Esophagus (tissue), 2 donors: ENCODE data around the gene HMX1. TPM values are rescaled to one million over a fixed set of nuclear protein-coding genes. Genes with fewer than 3 reads are reported as not detected.

Experiments
- H3K27ac ChIP-seq, 2 donors: one replicate each; pipeline ENCODE4 v1.5.1; 2013; ENCODE audit warnings: low read depth in 2 of 2, mild to moderate bottlenecking in 2 of 2, inconsistent platforms in 1 of 2, low read length in 1 of 2, moderate library complexity in 1 of 2
- H3K27me3 ChIP-seq, 2 donors: one replicate each; pipeline ENCODE4 v1.6.1; 2013; ENCODE audit warnings: low read length in 2 of 2, control low read depth in 1 of 2, mild to moderate bottlenecking in 1 of 2; ENCODE audit not compliant: insufficient read depth in 2 of 2, control insufficient read depth in 1 of 2
- H3K36me3 ChIP-seq, 2 donors: one replicate each; pipeline ENCODE4 v1.6.1; 2013; ENCODE audit warnings: low read length in 1 of 2; ENCODE audit not compliant: control insufficient read depth in 2 of 2, insufficient read depth in 2 of 2
- H3K4me1 ChIP-seq, 2 donors: one replicate each; pipeline ENCODE4 v1.6.1; 2013; ENCODE audit warnings: low read length in 1 of 2; ENCODE audit not compliant: control insufficient read depth in 2 of 2, insufficient read depth in 2 of 2
- H3K4me3 ChIP-seq, 2 donors: one replicate each; pipeline ENCODE4 v1.5.1; 2013; ENCODE audit warnings: low read length in 2 of 2, mild to moderate bottlenecking in 2 of 2, low read depth in 1 of 2, moderate library complexity in 1 of 2
- H3K9me3 ChIP-seq, 2 donors: one replicate each; pipeline ENCODE4 v1.6.1; 2013; ENCODE audit warnings: mild to moderate bottlenecking in 2 of 2, low read depth in 1 of 2, low read length in 1 of 2, moderate library complexity in 1 of 2; ENCODE audit not compliant: control insufficient read depth in 2 of 2, insufficient read depth in 1 of 2
- WGBS, 2 donors: extraction: QIAGEN DNeasy Blood & Tissue Kit; methylation state at CpG; one replicate each; pipeline ENCODE4 v1.1.7; 2013; 5-methylcytosine and 5-hydroxymethylcytosine counted together
- polyA plus RNA-seq, 2 donors: library from polyadenylated mRNA; stranded (reverse); fragments of 200-250 nt; gene quantifications; one replicate each; pipeline ENCODE4 v1.2.3, GENCODE V29; 2013
- donor health status: healthy with polysubstance abuse.
- donor health status: Bipolar disorder and iron deficiency.

Gene HMX1
- polyA plus RNA-seq, 2 donors = not detected

DNA sequence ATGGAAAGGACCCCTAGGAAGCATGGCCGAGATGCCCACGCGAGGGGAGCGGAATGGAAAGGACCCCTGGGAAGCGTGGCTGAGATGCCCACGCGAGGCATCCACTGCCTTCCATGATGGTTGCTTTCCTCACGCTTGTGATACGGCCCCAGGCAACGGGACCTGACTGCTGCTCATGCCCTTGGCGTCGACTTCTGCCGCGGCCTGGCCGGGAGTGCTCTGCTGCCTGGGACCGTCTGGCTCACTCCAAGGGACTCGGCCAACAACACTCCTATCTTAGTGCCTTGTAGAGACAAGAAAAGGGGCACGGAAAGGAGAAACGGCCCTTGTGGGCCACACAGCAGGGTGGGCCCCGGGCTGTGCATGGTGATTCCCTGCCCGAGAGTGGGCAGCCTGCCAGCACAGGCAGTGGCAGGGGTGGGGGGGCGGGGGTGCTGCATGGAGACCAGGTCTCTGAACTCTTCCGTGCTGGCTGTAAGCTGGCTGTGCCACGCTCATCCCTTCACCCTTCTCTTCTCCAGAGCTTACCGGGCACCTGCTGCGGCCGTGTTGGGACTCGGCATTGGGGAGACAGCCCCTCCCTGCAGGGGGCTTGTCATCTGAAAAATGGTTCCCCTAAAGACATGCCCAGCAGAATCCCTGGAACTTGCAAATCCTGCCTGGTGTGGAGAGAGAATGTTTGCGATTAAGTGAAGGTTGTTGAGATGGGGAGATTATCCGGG is 38.6 kb upstream of the HMX1 start:
- Histone ChIP-seq H3K27ac (no peak overlapping the region), H3K27me3 (peaks cover 0 to 5% of the 10 kb centered on the region in 2 donors), H3K36me3 (no peaks in the 10 kb centered on the region), H3K4me3 (no peak overlapping the region), H3K4me1 (no peaks in the 10 kb centered on the region), H3K9me3 (no peaks in the 10 kb centered on the region)
- 72 to 73% methylated on average over 30 of the region's 30 CpGs for WGBS, 2 donors

DNA sequence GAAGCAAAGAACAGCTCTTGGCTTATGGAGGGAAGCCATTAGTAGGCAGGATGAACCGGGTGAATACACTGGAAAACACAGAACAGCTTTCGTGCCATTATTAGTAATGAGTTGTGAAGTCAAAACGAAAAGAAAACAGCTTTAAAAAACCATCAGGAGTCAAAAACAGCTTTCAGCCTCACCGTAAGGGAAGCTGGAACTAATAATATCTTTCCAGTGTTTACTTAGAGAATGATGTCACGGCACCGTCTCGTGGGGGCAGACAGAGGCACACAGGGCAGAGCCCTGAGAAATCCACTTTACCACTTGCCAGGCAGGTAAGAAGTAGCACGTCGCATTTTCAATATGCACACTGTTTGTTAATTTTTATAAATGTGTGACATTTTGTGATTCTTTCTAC is 37.9 kb upstream of the HMX1 start:
- H3K4me1 ChIP-seq = no peaks in the 10 kb centered on the region
- WGBS, 2 donors = 23 to 24% methylated on average over 9 of the region's 9 CpGs
- H3K9me3 ChIP-seq = no peaks in the 10 kb centered on the region
- H3K27me3 ChIP-seq = peaks cover 0 to 5% of the 10 kb centered on the region in 2 donors
- no peak overlapping the region for H3K4me3 ChIP-seq
- H3K27ac ChIP-seq = no peak overlapping the region
- no peaks in the 10 kb centered on the region for H3K36me3 ChIP-seq

DNA sequence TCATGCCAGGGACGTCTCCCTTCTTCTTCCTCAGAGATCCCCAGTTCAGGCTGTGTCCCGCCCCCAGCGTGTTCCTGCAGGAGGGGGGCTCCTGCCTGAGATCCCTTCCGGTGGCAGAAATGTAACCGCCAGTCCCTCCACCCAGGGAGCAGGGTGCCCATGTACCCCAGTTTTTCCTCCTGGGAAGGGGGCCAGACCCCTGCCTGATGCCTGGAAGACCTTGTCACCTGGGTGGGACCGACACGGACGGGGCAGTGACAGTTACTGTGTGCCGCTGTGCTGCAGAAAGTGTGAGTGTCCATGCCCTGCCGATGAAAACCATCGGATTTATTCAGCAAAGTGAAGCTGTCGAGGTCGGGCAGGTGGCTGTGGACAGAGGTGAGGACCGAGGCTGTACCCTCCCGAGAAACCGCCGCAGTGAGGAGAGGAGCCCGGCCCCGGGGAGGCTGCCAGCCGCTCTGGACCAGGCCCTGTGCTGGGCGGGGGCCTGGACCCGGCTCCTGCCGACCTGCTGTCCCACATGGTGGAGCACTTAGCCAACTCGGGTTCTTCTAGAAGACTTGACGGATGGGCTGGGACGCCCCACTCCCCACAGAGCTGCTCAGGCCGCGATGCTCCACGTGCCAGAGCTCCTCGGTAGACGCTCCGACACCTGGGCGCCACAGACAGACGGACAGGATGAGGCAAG is 36.7 kb upstream of the HMX1 start:
- H3K36me3 ChIP-seq = no peaks in the 10 kb centered on the region
- H3K4me3 ChIP-seq = no peak overlapping the region
- H3K27ac ChIP-seq = no peak overlapping the region
- no peaks in the 10 kb centered on the region for H3K4me1 ChIP-seq
- H3K9me3 ChIP-seq = no peaks in the 10 kb centered on the region
- WGBS, 2 donors = 77% methylated on average over 34 of the region's 34 CpGs
- peaks cover 0 to 5% of the 10 kb centered on the region in 2 donors for H3K27me3 ChIP-seq

DNA sequence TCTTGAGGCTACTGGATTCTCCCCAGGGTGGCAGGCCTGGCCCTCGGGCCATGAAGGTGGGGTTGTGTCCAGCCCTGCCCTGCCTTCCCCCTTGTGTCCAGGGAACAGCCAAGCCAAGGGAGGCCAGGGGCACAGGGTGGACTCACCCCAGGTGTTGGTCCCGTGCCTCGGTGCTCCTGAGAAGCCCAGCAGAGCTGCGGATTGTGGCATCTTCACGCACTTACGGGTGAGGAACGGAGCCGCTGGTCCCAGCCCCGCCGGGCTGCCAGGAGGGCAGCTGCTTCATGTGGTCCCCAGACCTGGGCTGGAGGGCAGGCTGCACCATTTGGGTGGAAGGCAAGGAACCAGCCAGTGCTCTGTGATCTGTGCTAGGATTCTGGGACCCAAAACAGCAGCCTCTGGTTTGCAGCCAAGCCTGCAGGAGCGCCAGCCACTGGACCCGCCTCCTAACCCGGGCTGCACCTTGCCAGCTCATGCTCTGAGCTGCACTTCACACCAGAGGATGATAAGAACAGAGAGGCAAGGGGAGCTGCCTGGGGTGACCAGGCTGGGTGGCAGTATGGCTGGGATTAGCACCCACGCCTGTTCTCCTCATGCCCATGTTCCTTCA is 36.1 kb upstream of the HMX1 start:
- H3K4me1 ChIP-seq = no peaks in the 10 kb centered on the region
- no peaks in the 10 kb centered on the region for H3K36me3 ChIP-seq
- H3K9me3 ChIP-seq = no peaks in the 10 kb centered on the region
- no peak overlapping the region for H3K27ac ChIP-seq
- peaks cover 0 to 5% of the 10 kb centered on the region in 2 donors for H3K27me3 ChIP-seq
- no peak overlapping the region for H3K4me3 ChIP-seq
- 72 to 76% methylated on average over 14 of the region's 14 CpGs for WGBS, 2 donors

DNA sequence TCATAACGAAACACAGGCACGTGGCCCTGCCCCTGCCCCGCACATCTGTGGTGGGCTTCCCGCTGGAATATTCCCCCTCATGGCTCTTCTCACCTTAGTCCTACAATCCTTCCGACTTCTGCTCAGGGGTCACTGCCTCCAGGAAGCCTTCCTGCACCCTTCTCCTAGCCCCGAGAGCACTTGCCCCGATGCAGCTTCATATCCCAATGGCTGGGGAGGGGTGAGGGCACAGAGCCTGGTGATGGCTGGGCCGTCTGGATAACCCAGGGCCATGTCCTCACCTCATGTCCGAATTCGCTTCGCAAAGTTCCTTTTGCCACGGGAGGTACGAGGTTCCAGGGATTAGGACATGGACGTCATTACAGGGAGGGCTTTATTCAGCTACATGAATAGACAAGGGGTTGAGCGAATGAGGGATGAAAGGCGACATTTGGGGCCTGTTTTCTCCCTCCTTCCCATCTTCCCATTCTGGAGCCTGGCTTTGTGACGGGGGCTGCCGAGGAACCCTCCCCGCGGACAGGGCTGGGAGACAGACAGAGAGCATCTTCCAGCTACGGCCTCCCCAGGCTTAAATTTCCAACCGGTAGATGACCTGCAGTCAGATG is 35.5 kb upstream of the HMX1 start:
- Histone ChIP-seq H3K27ac (no peak overlapping the region), H3K4me1 (no peaks in the 10 kb centered on the region), H3K36me3 (no peaks in the 10 kb centered on the region), H3K27me3 (peaks cover 0 to 5% of the 10 kb centered on the region in 2 donors), H3K4me3 (no peak overlapping the region), H3K9me3 (peaks cover 0 to 3% of the 10 kb centered on the region in 2 donors)
- WGBS, 2 donors = 75 to 81% methylated on average over 22 of the region's 22 CpGs

DNA sequence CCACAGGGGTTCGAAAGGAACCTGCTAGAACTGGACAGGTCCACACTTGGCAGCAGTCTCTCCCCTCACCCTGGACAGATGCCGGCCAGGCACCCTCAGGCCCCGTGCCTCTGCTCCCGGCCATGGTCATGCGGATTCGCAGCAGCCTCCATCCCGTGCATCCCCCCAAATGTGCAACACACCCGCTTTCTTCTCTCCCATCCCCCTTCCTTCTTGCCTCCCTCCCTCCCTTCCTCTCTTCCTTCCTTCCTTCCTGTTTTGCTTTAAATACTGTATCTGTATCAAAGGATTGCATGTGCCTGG is 35.0 kb upstream of the HMX1 start:
- 69 to 72% methylated on average over 8 of the region's 8 CpGs for WGBS, 2 donors
- H3K36me3 ChIP-seq = no peaks in the 10 kb centered on the region
- no peaks in the 10 kb centered on the region for H3K4me1 ChIP-seq
- H3K9me3 ChIP-seq = peaks cover 0 to 3% of the 10 kb centered on the region in 2 donors
- H3K27ac ChIP-seq = no peak overlapping the region
- H3K4me3 ChIP-seq = no peak overlapping the region
- peaks cover 0 to 5% of the 10 kb centered on the region in 2 donors for H3K27me3 ChIP-seq

DNA sequence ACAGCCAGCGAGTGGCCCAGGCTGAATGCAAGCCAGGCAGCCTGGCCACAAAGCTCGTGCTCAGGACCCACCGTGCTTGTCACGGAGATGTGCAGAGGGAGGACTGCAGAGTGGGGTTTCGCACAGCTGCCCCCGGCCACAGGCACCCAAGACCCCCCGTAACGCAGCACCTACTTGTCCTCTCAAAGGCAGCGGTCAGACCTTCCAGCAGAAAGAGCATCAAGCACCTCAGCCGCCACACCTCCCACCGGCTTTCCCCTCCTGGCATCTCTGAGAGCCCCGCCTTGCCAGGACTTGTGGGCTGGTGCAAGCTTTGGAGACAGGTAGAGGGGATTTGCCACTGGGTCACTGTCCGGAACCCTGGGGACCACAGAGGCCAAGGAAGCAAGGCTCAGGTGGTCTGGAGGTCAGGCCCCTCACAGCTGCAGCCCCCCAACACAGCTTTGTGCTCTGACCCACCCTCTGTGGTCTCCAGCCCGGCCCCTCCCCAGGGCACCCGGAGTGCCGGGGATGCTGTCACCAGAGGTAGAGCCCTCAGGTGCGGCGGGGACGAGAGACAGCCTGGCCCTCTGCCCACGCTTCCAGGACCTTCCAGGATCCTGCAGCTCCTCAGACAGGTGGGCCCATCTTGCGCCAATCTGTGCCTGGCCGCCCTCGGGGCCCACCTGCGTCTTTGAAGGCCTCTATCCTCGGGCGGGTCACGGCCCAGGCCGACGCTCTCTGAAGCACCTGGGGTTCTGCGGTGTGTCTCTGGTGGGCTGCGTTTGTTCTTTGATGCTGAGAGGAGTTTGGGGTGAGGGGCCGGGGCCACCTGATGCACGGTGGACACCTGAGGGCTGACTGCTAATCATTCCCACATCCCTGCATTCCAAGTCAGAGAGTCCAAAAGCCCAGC is 34.4 kb upstream of the HMX1 start:
- Histone ChIP-seq H3K27me3 (peaks cover 0 to 5% of the 10 kb centered on the region in 2 donors), H3K4me3 (no peak overlapping the region), H3K4me1 (no peaks in the 10 kb centered on the region), H3K36me3 (no peaks in the 10 kb centered on the region), H3K9me3 (peaks cover 1 to 9% of the 10 kb centered on the region in 2 donors), H3K27ac (no peak overlapping the region)
- WGBS, 2 donors = 77 to 79% methylated on average over 32 to 33 of the region's 33 CpGs

DNA sequence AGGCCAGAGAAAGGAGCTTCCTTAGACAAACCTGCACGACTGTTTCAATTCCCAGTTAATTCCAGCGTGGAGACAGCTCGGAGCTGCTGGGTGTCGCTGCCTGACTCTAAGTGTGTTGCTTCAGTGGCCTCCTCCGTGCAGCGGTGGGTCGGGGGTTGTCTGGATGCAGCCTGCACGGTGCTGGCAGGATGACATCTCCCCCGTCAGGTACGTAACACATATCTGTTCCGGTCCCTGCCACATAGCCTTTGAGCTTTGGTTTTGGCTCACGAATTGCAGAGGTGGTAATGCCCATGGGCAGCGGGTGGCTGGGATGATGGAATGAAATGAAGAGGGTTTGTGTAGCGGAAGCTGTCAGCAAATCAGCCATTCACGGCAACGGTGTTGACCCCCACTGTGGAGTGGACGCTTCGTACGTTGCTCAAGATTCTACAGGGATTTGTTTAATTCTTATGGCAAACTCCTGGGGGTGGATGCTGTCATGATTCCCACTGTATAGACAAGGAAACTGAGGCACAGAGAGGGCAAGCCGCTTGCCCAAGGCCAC is 33.7 kb upstream of the HMX1 start:
- Histone ChIP-seq H3K36me3 (no peaks in the 10 kb centered on the region), H3K4me3 (no peak overlapping the region), H3K27ac (no peak overlapping the region), H3K4me1 (no peaks in the 10 kb centered on the region), H3K9me3 (peaks cover 6 to 16% of the 10 kb centered on the region in 2 donors), H3K27me3 (peaks cover 0 to 5% of the 10 kb centered on the region in 2 donors)
- WGBS, 2 donors = 76 to 78% methylated on average over 20 of the region's 20 CpGs

DNA sequence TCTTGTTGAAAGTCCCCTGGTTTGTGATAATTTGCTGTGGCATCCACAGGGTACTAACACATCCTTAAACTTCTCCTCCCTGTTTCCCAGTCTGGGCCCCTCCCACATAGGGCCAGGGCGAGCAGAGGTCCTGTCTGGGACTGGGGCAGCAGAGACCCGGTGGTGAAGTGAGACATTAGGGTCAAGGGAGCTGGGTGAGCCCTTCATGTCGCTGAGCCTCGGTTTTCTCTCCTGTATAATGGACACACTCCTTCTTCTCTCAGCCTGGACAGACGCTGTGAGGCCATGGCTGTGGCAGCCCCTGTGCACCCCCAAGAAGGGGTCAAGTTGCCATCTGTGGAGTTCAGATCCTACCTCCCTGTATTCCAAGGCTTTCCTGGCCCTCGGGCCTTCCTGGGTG is 33.0 kb upstream of the HMX1 start:
- WGBS, 2 donors = 73 to 79% methylated on average over 6 of the region's 6 CpGs
- H3K9me3 ChIP-seq = peaks cover 8 to 20% of the 10 kb centered on the region in 2 donors

More for the DNA sequence above, 33.0 kb upstream of the HMX1 start:
- Histone ChIP-seq H3K27ac (no peak overlapping the region), H3K4me3 (no peak overlapping the region), H3K27me3 (peaks cover 0 to 5% of the 10 kb centered on the region in 2 donors), H3K4me1 (no peaks in the 10 kb centered on the region), H3K36me3 (no peaks in the 10 kb centered on the region)
